HepG2 (cell line): ENCODE measurements around the gene WDR6. TPM values are rescaled to one million over a fixed set of nuclear protein-coding genes. Genes with fewer than 3 reads are reported as not detected.
A peak's percentile ranks its signal among the peaks of the same experiment; 100 is the strongest.

ENCODE experiments used
- MED8 ChIP-seq: sonication (generic); formaldehyde crosslinking; IDR thresholded peaks from 2 replicates; pipeline ENCODE4 v1.8.1; 2023; ENCODE audit warnings: mild to moderate bottlenecking, missing genetic modification reagents; ENCODE audit not compliant: insufficient replicate concordance
- POLR2AphosphoS2 ChIP-seq: IDR thresholded peaks from 2 replicates; pipeline ENCODE4 v1.6.1; 2011; ENCODE audit warnings: low read depth, low read length, improper control_type of control experiment
- RFXANK ChIP-seq: IDR thresholded peaks from 2 replicates; pipeline ENCODE4 v1.6.1; 2016
- TCF12 ChIP-seq, 2 experiments: fragments of 450-650 bp in 1 of 2; sonication (generic) in 1 of 2; formaldehyde crosslinking in 1 of 2; IDR thresholded peaks; 2 replicates each; pipeline versions ENCODE4 v1.6.1 to v1.8.0; 2017 to 2022; ENCODE audit warnings: antibody characterized with exemption in 1 of 2, mild to moderate bottlenecking in 1 of 2, missing genetic modification reagents in 1 of 2, moderate library complexity in 1 of 2
- ZNF143 ChIP-seq: sonication (generic); formaldehyde crosslinking; IDR thresholded peaks from 2 replicates; pipeline ENCODE4 v1.4.0; 2020; ENCODE audit warnings: missing genetic modification reagents
- ZNF383 ChIP-seq: sonication (generic); formaldehyde crosslinking; IDR thresholded peaks from 2 replicates; pipeline ENCODE4 v1.4.0; 2020; ENCODE audit warnings: missing genetic modification reagents, mild to moderate bottlenecking, borderline replicate concordance
- ZNF44 ChIP-seq: sonication (generic); formaldehyde crosslinking; IDR thresholded peaks from 2 replicates; pipeline ENCODE4 v1.5.1; 2020; ENCODE audit warnings: mild to moderate bottlenecking, missing genetic modification reagents
- ZNF772 ChIP-seq: sonication (generic); formaldehyde crosslinking; IDR thresholded peaks from 2 replicates; pipeline ENCODE4 v1.5.0; 2020; ENCODE audit warnings: mild to moderate bottlenecking, missing genetic modification reagents
- ZNF816 ChIP-seq: sonication (generic); formaldehyde crosslinking; IDR thresholded peaks from 2 replicates; pipeline ENCODE4 v1.8.0; 2022; ENCODE audit warnings: missing genetic modification reagents, mild to moderate bottlenecking, borderline replicate concordance
- polyA plus RNA-seq, 8 experiments: library from polyadenylated mRNA; depleted of rRNA in 3 of 8; stranded (reverse) in 7 of 8; unstranded in 1 of 8; fragments of >200 nt; fragmentation: Illumina TruSeq in 4 of 8; extraction: Trizol in 4 of 8; gene quantifications; 2 replicates each; pipeline versions ENCODE4 v1.2.1 to v1.2.3, GENCODE V29; 2011 to 2016; ENCODE audit warnings: low read depth in 4 of 8, missing spikeins in 1 of 8, mixed read lengths in 1 of 8; ENCODE audit not compliant: insufficient read depth in 1 of 8
- total RNA-seq, 5 experiments: library from RNA; depleted of rRNA; stranded (reverse); fragments of >200 nt; fragmentation: Illumina TruSeq; extraction: Trizol; gene quantifications; 2 replicates each; pipeline ENCODE4 v1.2.3, GENCODE V29; 2016; ENCODE audit warnings: low read depth in 1 of 5
- TF ChIP-seq, protein P1 (sequence below): sonication (generic); formaldehyde crosslinking; IDR thresholded peaks from 2 replicates; pipeline ENCODE4 v1.8.0; 2022; ENCODE audit warnings: mild to moderate bottlenecking, missing genetic modification reagents, borderline replicate concordance
- TF ChIP-seq, protein P2 (sequence below): sonication (generic); formaldehyde crosslinking; IDR thresholded peaks from 2 replicates; pipeline ENCODE4 v1.8.0; 2022; ENCODE audit warnings: missing genetic modification reagents, mild to moderate bottlenecking, moderate library complexity, borderline replicate concordance
- TF ChIP-seq, protein P3 (sequence below): sonication (generic); formaldehyde crosslinking; IDR thresholded peaks from 2 replicates; pipeline ENCODE4 v1.4.0; 2020; ENCODE audit warnings: missing genetic modification reagents
- TF ChIP-seq, protein P4 (sequence below): sonication (generic); formaldehyde crosslinking; IDR thresholded peaks from 2 replicates; pipeline ENCODE4 v1.4.0; 2020; ENCODE audit warnings: mild to moderate bottlenecking, missing genetic modification reagents
- TF ChIP-seq, protein P5 (sequence below): sonication (generic); formaldehyde crosslinking; IDR thresholded peaks from 2 replicates; pipeline ENCODE4 v1.5.1; 2020; ENCODE audit warnings: mild to moderate bottlenecking, missing genetic modification reagents, moderate library complexity

WDR6 gene
- total and polyA plus RNA-seq, 2 of the 13 experiments (the other 11 are each of a cell fraction or from before 2014, with no cell fraction given), result 73.4 to 139 TPM

DNA sequence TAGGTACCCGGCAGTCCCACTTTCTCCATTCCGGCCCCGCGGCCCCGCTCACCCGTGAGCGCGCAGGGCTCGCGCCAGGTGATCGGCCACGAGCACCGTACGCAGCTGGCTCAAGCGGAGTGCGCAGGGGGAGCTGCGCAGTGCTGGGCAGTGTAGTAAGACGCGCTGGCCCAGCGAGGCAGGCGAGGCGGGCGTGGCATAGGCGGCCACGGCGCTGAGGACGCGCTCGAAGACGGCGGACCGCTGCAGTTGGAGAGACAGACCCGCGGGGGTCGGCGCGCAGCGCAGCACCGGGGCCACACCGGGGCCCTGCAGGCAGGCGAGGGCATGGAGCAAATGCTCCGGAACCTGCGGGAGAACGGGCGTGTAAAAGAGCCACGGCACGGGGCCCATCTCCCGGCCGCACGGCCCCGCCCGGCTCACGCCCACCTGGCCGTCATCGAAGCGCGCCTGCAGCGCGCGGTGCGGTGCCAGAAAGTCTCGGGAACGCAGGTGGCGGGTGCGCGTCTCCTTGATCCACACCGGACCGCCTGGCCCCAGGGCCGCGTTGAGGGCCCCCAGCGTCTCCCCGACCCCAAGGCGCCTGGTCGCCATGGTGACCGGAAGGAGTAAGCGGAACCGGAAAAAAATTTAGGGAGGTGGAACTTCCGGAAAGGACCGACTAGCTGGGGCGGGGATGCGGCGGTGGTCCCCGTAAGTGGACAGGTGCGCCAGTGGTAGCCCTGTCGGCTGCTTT, 10.9 kb downstream of the WDR6 start, which contains the start of gene DALRD3 (continued):
- TF ChIP-seq, protein P1, sequence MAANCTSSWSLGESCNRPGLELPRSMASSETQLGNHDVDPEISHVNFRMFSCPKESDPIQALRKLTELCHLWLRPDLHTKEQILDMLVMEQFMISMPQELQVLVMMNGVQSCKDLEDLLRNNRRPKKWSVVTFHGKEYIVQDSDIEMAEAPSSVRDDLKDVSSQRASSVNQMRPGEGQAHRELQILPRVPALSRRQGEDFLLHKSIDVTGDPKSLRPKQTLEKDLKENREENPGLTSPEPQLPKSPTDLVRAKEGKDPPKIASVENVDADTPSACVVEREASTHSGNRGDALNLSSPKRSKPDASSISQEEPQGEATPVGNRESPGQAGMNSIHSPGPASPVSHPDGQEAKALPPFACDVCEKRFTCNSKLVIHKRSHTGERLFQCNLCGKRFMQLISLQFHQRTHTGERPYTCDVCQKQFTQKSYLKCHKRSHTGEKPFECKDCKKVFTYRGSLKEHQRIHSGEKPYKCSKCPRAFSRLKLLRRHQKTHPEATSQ, result no peak
- TF ChIP-seq, protein P2, sequence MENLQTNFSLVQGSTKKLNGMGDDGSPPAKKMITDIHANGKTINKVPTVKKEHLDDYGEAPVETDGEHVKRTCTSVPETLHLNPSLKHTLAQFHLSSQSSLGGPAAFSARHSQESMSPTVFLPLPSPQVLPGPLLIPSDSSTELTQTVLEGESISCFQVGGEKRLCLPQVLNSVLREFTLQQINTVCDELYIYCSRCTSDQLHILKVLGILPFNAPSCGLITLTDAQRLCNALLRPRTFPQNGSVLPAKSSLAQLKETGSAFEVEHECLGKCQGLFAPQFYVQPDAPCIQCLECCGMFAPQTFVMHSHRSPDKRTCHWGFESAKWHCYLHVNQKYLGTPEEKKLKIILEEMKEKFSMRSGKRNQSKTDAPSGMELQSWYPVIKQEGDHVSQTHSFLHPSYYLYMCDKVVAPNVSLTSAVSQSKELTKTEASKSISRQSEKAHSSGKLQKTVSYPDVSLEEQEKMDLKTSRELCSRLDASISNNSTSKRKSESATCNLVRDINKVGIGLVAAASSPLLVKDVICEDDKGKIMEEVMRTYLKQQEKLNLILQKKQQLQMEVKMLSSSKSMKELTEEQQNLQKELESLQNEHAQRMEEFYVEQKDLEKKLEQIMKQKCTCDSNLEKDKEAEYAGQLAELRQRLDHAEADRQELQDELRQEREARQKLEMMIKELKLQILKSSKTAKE, result no peak
- TF ChIP-seq TCF12 (IDR thresholded peaks at IDR 0.05) (no peak), TCF12 (CRISPR knock-in tag; IDR thresholded peaks at IDR 0.05) (peak; percentile 29; the same call in 1 of the 2 replicates), RFXANK (CRISPR knock-in tag) (no peak), ZNF143 (CRISPR knock-in tag) (no peak), ZNF383 (CRISPR knock-in tag) (no peak; the same call in 1 of the 2 replicates), POLR2AphosphoS2 (no peak), ZNF44 (CRISPR knock-in tag) (no peak), MED8 (peak; percentile 80), ZNF816 (CRISPR knock-in tag) (no peak), ZNF772 (CRISPR knock-in tag) (peak; percentile 91)
- TF ChIP-seq, protein P3, sequence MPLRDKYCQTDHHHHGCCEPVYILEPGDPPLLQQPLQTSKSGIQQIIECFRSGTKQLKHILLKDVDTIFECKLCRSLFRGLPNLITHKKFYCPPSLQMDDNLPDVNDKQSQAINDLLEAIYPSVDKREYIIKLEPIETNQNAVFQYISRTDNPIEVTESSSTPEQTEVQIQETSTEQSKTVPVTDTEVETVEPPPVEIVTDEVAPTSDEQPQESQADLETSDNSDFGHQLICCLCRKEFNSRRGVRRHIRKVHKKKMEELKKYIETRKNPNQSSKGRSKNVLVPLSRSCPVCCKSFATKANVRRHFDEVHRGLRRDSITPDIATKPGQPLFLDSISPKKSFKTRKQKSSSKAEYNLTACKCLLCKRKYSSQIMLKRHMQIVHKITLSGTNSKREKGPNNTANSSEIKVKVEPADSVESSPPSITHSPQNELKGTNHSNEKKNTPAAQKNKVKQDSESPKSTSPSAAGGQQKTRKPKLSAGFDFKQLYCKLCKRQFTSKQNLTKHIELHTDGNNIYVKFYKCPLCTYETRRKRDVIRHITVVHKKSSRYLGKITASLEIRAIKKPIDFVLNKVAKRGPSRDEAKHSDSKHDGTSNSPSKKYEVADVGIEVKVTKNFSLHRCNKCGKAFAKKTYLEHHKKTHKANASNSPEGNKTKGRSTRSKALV (CRISPR knock-in tag), result peak; percentile 79; the same call in 1 of the 2 replicates
- TF ChIP-seq, protein P4, sequence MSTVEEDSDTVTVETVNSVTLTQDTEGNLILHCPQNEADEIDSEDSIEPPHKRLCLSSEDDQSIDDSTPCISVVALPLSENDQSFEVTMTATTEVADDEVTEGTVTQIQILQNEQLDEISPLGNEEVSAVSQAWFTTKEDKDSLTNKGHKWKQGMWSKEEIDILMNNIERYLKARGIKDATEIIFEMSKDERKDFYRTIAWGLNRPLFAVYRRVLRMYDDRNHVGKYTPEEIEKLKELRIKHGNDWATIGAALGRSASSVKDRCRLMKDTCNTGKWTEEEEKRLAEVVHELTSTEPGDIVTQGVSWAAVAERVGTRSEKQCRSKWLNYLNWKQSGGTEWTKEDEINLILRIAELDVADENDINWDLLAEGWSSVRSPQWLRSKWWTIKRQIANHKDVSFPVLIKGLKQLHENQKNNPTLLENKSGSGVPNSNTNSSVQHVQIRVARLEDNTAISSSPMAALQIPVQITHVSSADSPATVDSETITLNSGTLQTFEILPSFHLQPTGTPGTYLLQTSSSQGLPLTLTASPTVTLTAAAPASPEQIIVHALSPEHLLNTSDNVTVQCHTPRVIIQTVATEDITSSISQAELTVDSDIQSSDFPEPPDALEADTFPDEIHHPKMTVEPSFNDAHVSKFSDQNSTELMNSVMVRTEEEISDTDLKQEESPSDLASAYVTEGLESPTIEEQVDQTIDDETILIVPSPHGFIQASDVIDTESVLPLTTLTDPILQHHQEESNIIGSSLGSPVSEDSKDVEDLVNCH (CRISPR knock-in tag), result 0 out of 2 replicates have a peak, but pooled peaks have one; percentile 28
- TF ChIP-seq, protein P5, sequence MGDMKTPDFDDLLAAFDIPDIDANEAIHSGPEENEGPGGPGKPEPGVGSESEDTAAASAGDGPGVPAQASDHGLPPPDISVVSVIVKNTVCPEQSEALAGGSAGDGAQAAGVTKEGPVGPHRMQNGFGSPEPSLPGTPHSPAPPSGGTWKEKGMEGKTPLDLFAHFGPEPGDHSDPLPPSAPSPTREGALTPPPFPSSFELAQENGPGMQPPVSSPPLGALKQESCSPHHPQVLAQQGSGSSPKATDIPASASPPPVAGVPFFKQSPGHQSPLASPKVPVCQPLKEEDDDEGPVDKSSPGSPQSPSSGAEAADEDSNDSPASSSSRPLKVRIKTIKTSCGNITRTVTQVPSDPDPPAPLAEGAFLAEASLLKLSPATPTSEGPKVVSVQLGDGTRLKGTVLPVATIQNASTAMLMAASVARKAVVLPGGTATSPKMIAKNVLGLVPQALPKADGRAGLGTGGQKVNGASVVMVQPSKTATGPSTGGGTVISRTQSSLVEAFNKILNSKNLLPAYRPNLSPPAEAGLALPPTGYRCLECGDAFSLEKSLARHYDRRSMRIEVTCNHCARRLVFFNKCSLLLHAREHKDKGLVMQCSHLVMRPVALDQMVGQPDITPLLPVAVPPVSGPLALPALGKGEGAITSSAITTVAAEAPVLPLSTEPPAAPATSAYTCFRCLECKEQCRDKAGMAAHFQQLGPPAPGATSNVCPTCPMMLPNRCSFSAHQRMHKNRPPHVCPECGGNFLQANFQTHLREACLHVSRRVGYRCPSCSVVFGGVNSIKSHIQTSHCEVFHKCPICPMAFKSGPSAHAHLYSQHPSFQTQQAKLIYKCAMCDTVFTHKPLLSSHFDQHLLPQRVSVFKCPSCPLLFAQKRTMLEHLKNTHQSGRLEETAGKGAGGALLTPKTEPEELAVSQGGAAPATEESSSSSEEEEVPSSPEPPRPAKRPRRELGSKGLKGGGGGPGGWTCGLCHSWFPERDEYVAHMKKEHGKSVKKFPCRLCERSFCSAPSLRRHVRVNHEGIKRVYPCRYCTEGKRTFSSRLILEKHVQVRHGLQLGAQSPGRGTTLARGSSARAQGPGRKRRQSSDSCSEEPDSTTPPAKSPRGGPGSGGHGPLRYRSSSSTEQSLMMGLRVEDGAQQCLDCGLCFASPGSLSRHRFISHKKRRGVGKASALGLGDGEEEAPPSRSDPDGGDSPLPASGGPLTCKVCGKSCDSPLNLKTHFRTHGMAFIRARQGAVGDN, result peak; percentile 90
